Ramos (cell line): Measurements from ENCODE around the gene NXPE2.

Experiments
- in situ Hi-C: fragments of 300-500 bp; cut with MboI; formaldehyde crosslinking; loops from one replicate; pipeline ENCODE4 v1.14.3; 2022; ENCODE audit warnings: low sequenced_read_pairs; ENCODE audit not compliant: unreplicated experiment

NXPE2 gene

DNA sequence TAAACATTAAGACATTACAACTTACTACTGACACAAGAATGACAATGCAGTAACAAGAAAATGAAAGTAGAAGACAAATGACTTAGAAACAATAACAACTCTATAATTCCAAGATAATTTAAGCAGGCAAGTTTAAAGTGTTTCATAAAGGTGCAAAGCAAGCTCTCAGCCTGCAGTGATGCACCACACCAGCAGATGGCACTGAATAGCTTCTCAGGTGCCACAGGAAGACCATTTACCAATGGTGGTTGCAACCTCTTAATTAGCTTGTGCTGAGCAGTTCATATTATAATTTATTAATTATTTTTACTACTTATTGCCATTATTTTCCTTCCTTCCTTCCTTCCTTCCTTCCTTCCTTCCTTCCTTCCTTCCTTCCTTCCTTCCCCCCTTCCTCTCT is 60.6 kb downstream of the NXPE2 start:
- in situ Hi-C loops: no loop called here

DNA sequence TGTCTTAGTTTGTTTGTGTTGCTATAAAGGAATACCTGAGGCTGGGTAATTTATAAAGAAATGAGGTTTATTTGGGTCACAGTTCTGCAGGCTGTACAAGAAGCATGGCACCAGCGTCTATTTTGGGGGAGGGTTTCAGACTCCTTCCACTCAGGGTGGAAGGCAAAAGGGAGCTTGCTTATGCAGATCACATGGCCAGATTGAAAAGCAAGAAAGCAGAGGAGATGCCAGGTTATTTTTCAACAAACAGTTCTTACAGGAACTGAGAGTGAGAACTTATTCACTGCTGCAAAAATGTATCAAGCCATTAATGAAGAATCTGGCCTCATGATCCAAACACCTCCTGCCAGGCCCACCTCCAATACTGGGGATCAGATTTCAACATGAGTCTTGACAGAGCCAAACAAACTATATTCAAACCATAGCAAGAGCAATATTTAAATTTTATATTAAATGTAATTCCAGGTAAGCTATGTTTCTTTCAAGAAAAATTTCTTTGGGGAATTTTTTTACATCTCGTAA is 66.9 kb downstream of the NXPE2 start:
- in situ Hi-C loops: no loop called here

- in situ Hi-C loops: no loop called here
Observed at GRCh38 chr11:114746013-114746412, 67.7 kb downstream of the NXPE2 start.
